GM23338 (cell line): ENCODE results near the gene IZUMO1R. TPM values are rescaled to one million over a fixed set of nuclear protein-coding genes. Genes with fewer than 3 reads are reported as not detected.
A peak's percentile ranks its signal among the peaks of the same experiment; 100 is the strongest.

ENCODE experiments used
- ATAC-seq: fragments of 200-7000 bp; cut with Tn5 transposase; 3 replicates; pipeline ENCODE4 v1.9.1; 2020
- DNase-seq: peaks from one replicate; pipeline ENCODE4 v3.0.0-alpha.2; 2015; ENCODE audit warnings: low spot score
- H2AFZ ChIP-seq: fragments of 200-600 bp; sonication (generic); 2 replicates; pipeline ENCODE4 v1.8.0; 2016; ENCODE audit warnings: antibody characterized with exemption, mild to moderate bottlenecking, moderate library complexity
- H3F3A ChIP-seq: fragments of 200-600 bp; sonication (generic); replicated peaks from 2 replicates; pipeline ENCODE4 v1.8.0; 2017; ENCODE audit warnings: antibody characterized with exemption, mixed run types, low read depth
- H3K27ac ChIP-seq: fragments of 200-600 bp; sonication (generic); 2 replicates; pipeline ENCODE4 v1.6.1; 2016; ENCODE audit warnings: low read depth
- H3K27me3 ChIP-seq: fragments of 200-600 bp; sonication (generic); 2 replicates; pipeline ENCODE4 v1.8.0; 2016; ENCODE audit warnings: mild to moderate bottlenecking, mixed run types, moderate library complexity; ENCODE audit not compliant: insufficient read depth
- H3K36me3 ChIP-seq: fragments of 200-600 bp; sonication (generic); 2 replicates; pipeline ENCODE4 v1.8.0; 2016; ENCODE audit warnings: mild to moderate bottlenecking; ENCODE audit not compliant: insufficient read depth
- H3K4me1 ChIP-seq: fragments of 200-600 bp; sonication (generic); 2 replicates; pipeline ENCODE4 v1.8.0; 2016; ENCODE audit warnings: mild to moderate bottlenecking, moderate library complexity; ENCODE audit not compliant: insufficient read depth
- H3K4me2 ChIP-seq: fragments of 200-600 bp; sonication (generic); 2 replicates; pipeline ENCODE4 v1.7.1; 2017; ENCODE audit warnings: mixed run types
- H3K4me3 ChIP-seq: fragments of 200-600 bp; sonication (generic); 2 replicates; pipeline ENCODE4 v1.6.1; 2016; ENCODE audit warnings: mixed run types
- H3K79me2 ChIP-seq: fragments of 200-600 bp; sonication (generic); replicated peaks from 2 replicates; pipeline ENCODE4 v1.8.0; 2017; ENCODE audit warnings: mild to moderate bottlenecking; ENCODE audit not compliant: insufficient read depth
- H3K9me2 ChIP-seq: fragments of 200-600 bp; sonication (generic); 2 replicates; pipeline ENCODE4 v1.8.0; 2017; ENCODE audit not compliant: insufficient read depth
- H4K20me1 ChIP-seq: fragments of 200-600 bp; sonication (generic); replicated peaks from 2 replicates; pipeline ENCODE4 v1.8.0; 2017; ENCODE audit warnings: mild to moderate bottlenecking; ENCODE audit not compliant: insufficient read depth
- H3K27ac Mint-ChIP-seq: 2 replicates; pipeline ENCODE4 v1.8.0; 2020; ENCODE audit warnings: inconsistent platforms, mild to moderate bottlenecking, moderate library complexity, mixed read lengths
- H3K27me3 Mint-ChIP-seq: 3 replicates; pipeline ENCODE4 v1.8.0; 2022; ENCODE audit warnings: low read depth, mild to moderate bottlenecking, moderate library complexity, mixed read lengths, inconsistent platforms; ENCODE audit not compliant: insufficient read depth, poor library complexity
- H3K36me3 Mint-ChIP-seq: 3 replicates; pipeline ENCODE4 v1.8.0; 2021; ENCODE audit warnings: low read depth, mild to moderate bottlenecking, inconsistent platforms, moderate library complexity, mixed read lengths
- H3K4me1 Mint-ChIP-seq: 3 replicates; pipeline ENCODE4 v1.8.0; 2020; ENCODE audit warnings: mild to moderate bottlenecking, inconsistent platforms, mixed read lengths
- H3K4me3 Mint-ChIP-seq: 3 replicates; pipeline ENCODE4 v1.8.0; 2021; ENCODE audit warnings: moderate library complexity, mild to moderate bottlenecking, inconsistent platforms, mixed read lengths
- H3K9me3 Mint-ChIP-seq: 3 replicates; pipeline ENCODE4 v1.8.0; 2020; ENCODE audit warnings: moderate library complexity, mild to moderate bottlenecking, inconsistent platforms, mixed read lengths
- EZH2phosphoT487 ChIP-seq: fragments of 200-600 bp; sonication (generic); IDR thresholded peaks from one replicate; pipeline ENCODE4 v1.8.1; 2018; ENCODE audit warnings: antibody characterized with exemption; ENCODE audit not compliant: unreplicated experiment
- JUNB ChIP-seq: IDR thresholded peaks from one replicate; pipeline ENCODE4 v1.6.1; 2016; ENCODE audit warnings: antibody characterized with exemption; ENCODE audit not compliant: unreplicated experiment
- ZNF331 ChIP-seq: fragments of 250-450 bp; sonication (Bioruptor Pico); IDR thresholded peaks from 2 replicates; pipeline ENCODE4 v1.5.0; 2020; ENCODE audit warnings: low read depth, mild to moderate bottlenecking, moderate library complexity
- long read RNA-seq: library from polyadenylated mRNA; unstranded; transcript quantifications from one replicate; pipeline ENCODE4 v2.0.0, GENCODE V29; 2020; ENCODE audit not compliant: unreplicated experiment
- polyA plus RNA-seq: library from polyadenylated mRNA; unstranded; fragments of >200 nt; fragmentation: Nextera tagmentation; extraction: Ambion mirVana; gene quantifications from 2 replicates; pipeline ENCODE4 v1.2.1, GENCODE V29; 2016
- total RNA-seq: library from RNA; depleted of rRNA; stranded (reverse); fragments of >200 nt; shearing (Covaris generic); gene quantifications from 2 replicates; pipeline ENCODE4 v1.2.3, GENCODE V29; 2014; rRNA removed
- TF ChIP-seq, protein P1 (sequence below): fragments of 250-450 bp; sonication (Bioruptor Pico); IDR thresholded peaks from 2 replicates; pipeline ENCODE4 v1.5.0; 2020; ENCODE audit warnings: mild to moderate bottlenecking, moderate library complexity
- TF ChIP-seq, protein P2 (sequence below): IDR thresholded peaks from 2 replicates; pipeline ENCODE4 v1.6.1; 2016; ENCODE audit warnings: antibody characterized with exemption

IZUMO1R gene
- total RNA-seq (not detected in 2 replicates), polyA plus RNA-seq (not detected in 2 replicates)
- long read RNA-seq: 0 reads

DNA sequence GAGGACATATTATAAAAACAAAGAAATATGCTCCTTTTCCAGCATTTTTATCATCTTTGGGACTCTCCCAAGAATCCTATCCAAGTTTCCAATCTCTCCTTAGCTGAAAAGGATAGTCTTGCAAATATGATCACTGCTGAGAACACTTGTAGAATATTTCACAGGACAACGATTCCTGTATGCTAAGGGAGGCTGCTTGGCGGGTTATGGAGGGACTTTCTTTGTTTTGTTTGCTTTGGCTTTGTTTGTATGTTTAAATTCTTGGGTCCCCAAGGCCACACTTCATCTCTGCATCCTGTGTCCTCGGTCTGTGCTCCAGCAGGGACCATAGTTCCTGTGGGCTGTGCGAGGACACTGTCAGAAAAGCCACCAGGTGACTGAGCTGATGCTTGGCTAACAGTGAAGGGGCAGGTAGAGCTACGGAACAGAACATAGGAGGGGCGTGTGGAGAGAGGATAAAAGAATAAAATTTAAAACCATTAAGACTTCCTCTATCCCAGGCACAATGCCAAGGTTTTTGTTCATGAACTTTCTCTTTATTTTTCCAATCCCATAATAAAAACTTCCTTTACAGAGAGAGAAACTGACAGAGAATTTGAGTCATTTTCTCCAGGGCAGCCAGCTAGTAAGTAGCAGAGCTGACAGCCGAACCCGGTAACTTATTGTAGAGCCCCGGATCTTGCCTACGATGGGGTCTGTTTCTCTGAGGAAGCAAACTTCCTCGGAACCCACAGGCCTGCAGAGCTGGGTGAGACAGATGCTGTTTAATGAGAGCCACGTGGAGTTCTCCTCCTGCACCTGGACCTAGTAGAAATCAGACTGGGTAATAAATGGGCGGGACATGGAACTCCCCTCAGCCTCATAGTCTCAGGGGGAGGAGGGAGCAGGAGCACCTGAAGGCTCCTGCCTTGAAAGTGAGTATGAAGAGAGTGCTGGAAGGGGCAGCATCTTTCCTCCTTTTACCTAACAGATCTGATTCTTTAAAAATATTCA is at the start of gene IZUMO1R:
Gene IZUMO1R, plus strand, starts transcription at position 615 of the 993 bp plus-strand sequence. CDS start 1,057 bp downstream, outside the sequence.
- H3K9me3 Mint-ChIP-seq: no peaks in the 10 kb centered on the region
- Histone ChIP-seq H3K27me3 (no peaks in the 10 kb centered on the region), H3K4me3 (0 out of 2 replicates have a peak within 1 kb of the TSS, but pooled peaks have one; percentile 36), H3K79me2 (no peaks in the 10 kb centered on the region), H3K36me3 (no peaks in the 10 kb centered on the region), H4K20me1 (no peaks in the 10 kb centered on the region), H2AFZ (peak within 1 kb of the TSS; percentile 89), H3K4me1 (peaks cover 20% of the 10 kb centered on the region), H3K27ac (no peak within 1 kb of the TSS), H3F3A (no peaks in the 10 kb centered on the region), H3K9me2 (0 out of 2 replicates have a peak, but pooled peaks cover 4% of the 10 kb centered on the region), H3K4me2 (peak within 1 kb of the TSS; percentile 64; the same call in 1 of the 2 replicates)
- TF ChIP-seq ZNF331 (CRISPR knock-in tag): no peak
- TF ChIP-seq, protein P1, sequence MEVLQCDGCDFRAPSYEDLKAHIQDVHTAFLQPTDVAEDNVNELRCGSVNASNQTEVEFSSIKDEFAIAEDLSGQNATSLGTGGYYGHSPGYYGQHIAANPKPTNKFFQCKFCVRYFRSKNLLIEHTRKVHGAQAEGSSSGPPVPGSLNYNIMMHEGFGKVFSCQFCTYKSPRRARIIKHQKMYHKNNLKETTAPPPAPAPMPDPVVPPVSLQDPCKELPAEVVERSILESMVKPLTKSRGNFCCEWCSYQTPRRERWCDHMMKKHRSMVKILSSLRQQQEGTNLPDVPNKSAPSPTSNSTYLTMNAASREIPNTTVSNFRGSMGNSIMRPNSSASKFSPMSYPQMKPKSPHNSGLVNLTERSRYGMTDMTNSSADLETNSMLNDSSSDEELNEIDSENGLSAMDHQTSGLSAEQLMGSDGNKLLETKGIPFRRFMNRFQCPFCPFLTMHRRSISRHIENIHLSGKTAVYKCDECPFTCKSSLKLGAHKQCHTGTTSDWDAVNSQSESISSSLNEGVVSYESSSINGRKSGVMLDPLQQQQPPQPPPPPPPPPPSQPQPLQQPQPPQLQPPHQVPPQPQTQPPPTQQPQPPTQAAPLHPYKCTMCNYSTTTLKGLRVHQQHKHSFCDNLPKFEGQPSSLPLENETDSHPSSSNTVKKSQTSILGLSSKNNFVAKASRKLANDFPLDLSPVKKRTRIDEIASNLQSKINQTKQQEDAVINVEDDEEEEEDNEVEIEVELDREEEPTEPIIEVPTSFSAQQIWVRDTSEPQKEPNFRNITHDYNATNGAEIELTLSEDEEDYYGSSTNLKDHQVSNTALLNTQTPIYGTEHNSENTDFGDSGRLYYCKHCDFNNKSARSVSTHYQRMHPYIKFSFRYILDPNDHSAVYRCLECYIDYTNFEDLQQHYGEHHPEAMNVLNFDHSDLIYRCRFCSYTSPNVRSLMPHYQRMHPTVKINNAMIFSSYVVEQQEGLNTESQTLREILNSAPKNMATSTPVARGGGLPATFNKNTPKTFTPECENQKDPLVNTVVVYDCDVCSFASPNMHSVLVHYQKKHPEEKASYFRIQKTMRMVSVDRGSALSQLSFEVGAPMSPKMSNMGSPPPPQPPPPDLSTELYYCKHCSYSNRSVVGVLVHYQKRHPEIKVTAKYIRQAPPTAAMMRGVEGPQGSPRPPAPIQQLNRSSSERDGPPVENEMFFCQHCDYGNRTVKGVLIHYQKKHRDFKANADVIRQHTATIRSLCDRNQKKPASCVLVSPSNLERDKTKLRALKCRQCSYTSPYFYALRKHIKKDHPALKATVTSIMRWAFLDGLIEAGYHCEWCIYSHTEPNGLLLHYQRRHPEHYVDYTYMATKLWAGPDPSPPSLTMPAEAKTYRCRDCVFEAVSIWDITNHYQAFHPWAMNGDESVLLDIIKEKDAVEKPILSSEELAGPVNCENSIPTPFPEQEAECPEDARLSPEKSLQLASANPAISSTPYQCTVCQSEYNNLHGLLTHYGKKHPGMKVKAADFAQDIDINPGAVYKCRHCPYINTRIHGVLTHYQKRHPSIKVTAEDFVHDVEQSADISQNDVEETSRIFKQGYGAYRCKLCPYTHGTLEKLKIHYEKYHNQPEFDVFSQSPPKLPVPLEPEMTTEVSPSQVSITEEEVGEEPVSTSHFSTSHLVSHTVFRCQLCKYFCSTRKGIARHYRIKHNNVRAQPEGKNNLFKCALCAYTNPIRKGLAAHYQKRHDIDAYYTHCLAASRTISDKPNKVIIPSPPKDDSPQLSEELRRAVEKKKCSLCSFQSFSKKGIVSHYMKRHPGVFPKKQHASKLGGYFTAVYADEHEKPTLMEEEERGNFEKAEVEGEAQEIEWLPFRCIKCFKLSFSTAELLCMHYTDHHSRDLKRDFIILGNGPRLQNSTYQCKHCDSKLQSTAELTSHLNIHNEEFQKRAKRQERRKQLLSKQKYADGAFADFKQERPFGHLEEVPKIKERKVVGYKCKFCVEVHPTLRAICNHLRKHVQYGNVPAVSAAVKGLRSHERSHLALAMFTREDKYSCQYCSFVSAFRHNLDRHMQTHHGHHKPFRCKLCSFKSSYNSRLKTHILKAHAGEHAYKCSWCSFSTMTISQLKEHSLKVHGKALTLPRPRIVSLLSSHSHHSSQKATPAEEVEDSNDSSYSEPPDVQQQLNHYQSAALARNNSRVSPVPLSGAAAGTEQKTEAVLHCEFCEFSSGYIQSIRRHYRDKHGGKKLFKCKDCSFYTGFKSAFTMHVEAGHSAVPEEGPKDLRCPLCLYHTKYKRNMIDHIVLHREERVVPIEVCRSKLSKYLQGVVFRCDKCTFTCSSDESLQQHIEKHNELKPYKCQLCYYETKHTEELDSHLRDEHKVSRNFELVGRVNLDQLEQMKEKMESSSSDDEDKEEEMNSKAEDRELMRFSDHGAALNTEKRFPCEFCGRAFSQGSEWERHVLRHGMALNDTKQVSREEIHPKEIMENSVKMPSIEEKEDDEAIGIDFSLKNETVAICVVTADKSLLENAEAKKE: no peak
- H3K27ac Mint-ChIP-seq: peak within 1 kb of the TSS; percentile 30; the same call in 1 of the 2 replicates
- H3K27me3 Mint-ChIP-seq: peaks cover 10% of the 10 kb centered on the region
- ATAC-seq (peak; percentile 26; the same call in 2 of the 3 replicates), DNase-seq (no peak)
- H3K36me3 Mint-ChIP-seq: no peaks in the 10 kb centered on the region
- H3K4me1 Mint-ChIP-seq: peaks cover 39% of the 10 kb centered on the region
- no peak within 1 kb of the TSS for H3K4me3 Mint-ChIP-seq

DNA sequence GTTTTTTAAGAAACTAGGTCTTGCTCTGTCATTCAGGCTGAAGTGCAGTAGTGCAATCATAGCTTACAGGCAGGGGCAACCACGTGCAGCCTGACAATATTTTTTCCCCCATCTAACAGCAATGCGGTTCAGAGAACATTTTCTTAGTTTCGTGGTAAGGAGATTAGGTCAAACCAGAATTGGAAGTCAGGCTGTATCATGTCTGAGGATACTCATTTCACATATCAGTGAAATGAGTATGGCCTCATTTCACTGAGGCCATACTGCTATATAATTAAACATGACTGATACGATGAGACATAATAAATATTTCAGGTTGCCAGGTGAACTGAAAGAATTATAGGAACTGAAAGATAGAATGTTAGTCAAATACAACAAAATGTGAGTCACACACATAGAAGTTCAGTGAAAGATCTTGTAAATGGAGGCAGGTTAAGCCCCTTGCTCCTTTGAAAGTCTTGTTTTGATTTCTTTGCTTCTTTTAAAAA is 32.5 kb upstream of the IZUMO1R start:
- H3K27ac Mint-ChIP-seq: no peak overlapping the region
- no peak for ATAC-seq
- no peak overlapping the region for H3K27ac ChIP-seq
- no peaks in the 10 kb centered on the region for H3K4me1 ChIP-seq
- H3K79me2 ChIP-seq: no peaks in the 10 kb centered on the region
- no peaks in the 10 kb centered on the region for H3K36me3 Mint-ChIP-seq
- H3K4me3 Mint-ChIP-seq: no peak overlapping the region
- H3K4me1 Mint-ChIP-seq: no peaks in the 10 kb centered on the region
- no peaks in the 10 kb centered on the region for H3K9me2 ChIP-seq
- H3F3A ChIP-seq: no peaks in the 10 kb centered on the region
- no peak overlapping the region for H2AFZ ChIP-seq
- H3K4me3 ChIP-seq: no peak overlapping the region
- DNase-seq: no peak
- no peak overlapping the region for H3K4me2 ChIP-seq
- H3K27me3 Mint-ChIP-seq: no peaks in the 10 kb centered on the region
- H4K20me1 ChIP-seq: no peaks in the 10 kb centered on the region
- no peaks in the 10 kb centered on the region for H3K27me3 ChIP-seq
- H3K36me3 ChIP-seq: no peaks in the 10 kb centered on the region
- H3K9me3 Mint-ChIP-seq: no peaks in the 10 kb centered on the region; the same call in 2 of the 3 replicates
- no peak for TF ChIP-seq EZH2phosphoT487
- TF ChIP-seq JUNB: no peak
- TF ChIP-seq, protein P2, sequence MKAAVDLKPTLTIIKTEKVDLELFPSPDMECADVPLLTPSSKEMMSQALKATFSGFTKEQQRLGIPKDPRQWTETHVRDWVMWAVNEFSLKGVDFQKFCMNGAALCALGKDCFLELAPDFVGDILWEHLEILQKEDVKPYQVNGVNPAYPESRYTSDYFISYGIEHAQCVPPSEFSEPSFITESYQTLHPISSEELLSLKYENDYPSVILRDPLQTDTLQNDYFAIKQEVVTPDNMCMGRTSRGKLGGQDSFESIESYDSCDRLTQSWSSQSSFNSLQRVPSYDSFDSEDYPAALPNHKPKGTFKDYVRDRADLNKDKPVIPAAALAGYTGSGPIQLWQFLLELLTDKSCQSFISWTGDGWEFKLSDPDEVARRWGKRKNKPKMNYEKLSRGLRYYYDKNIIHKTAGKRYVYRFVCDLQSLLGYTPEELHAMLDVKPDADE: no peak
